Osteoblast (primary cell): ENCODE results near the gene HMBS. TPM values are rescaled to one million over a fixed set of nuclear protein-coding genes. Genes with fewer than 3 reads are reported as not detected.

ENCODE experiments used
- DNase-seq: peaks from one replicate; pipeline ENCODE4 v3.0.0; 2011; ENCODE audit warnings: low spot score, mixed read lengths; ENCODE audit not compliant: insufficient read length; ENCODE audit errors: missing footprints
- H2AFZ ChIP-seq: 2 replicates; pipeline ENCODE4 v1.6.0; 2011; ENCODE audit warnings: mild to moderate bottlenecking, low read length
- H3K27ac ChIP-seq: 2 replicates; pipeline ENCODE4 v1.5.1; 2011; ENCODE audit warnings: mild to moderate bottlenecking, low read depth, low read length, moderate library complexity
- H3K27me3 ChIP-seq: 2 replicates; pipeline ENCODE4 v1.6.0; 2012; ENCODE audit warnings: mild to moderate bottlenecking, control low read depth, inconsistent platforms, low read length, moderate library complexity; ENCODE audit not compliant: insufficient read depth
- H3K36me3 ChIP-seq: 2 replicates; pipeline ENCODE4 v1.5.1; 2011; ENCODE audit warnings: mild to moderate bottlenecking, low read length, control low read depth, moderate library complexity; ENCODE audit not compliant: insufficient read depth
- H3K4me1 ChIP-seq: 2 replicates; pipeline ENCODE4 v1.5.1; 2011; ENCODE audit warnings: mild to moderate bottlenecking, low read length, control low read depth, moderate library complexity; ENCODE audit not compliant: insufficient read depth
- H3K4me2 ChIP-seq: 2 replicates; pipeline ENCODE4 v1.6.0; 2011; ENCODE audit warnings: mild to moderate bottlenecking, low read length; ENCODE audit not compliant: insufficient read depth
- H3K4me3 ChIP-seq: fragments of 200-600 bp; sonication (generic); 3 replicates; pipeline ENCODE4 v1.5.1; 2012; ENCODE audit warnings: mild to moderate bottlenecking, low read length, inconsistent platforms; ENCODE audit not compliant: insufficient read depth
- H3K79me2 ChIP-seq: 2 replicates; pipeline ENCODE4 v1.6.0; 2012; ENCODE audit warnings: mild to moderate bottlenecking, low read length, control low read depth, inconsistent platforms; ENCODE audit not compliant: insufficient read depth
- H3K9me3 ChIP-seq: 2 replicates; pipeline ENCODE4 v1.5.1; 2011; ENCODE audit warnings: low read depth, low read length, control low read depth
- H4K20me1 ChIP-seq: 2 replicates; pipeline ENCODE4 v1.6.0; 2012; ENCODE audit warnings: mild to moderate bottlenecking, low read length, control low read depth; ENCODE audit not compliant: insufficient read depth
- total RNA-seq: library from RNA; depleted of rRNA; stranded (reverse); fragments of >200 nt; gene quantifications from 2 replicates; pipeline ENCODE4 v1.2.3, GENCODE V29; 2012
- TF ChIP-seq, protein P1 (sequence below): IDR thresholded peaks from 2 replicates; pipeline ENCODE4 v1.5.1; 2011; ENCODE audit warnings: mild to moderate bottlenecking, low read depth, low read length, moderate library complexity; ENCODE audit errors: extremely low read depth

Gene HMBS
- total RNA-seq, 1 donor: 8.7 TPM

DNA sequence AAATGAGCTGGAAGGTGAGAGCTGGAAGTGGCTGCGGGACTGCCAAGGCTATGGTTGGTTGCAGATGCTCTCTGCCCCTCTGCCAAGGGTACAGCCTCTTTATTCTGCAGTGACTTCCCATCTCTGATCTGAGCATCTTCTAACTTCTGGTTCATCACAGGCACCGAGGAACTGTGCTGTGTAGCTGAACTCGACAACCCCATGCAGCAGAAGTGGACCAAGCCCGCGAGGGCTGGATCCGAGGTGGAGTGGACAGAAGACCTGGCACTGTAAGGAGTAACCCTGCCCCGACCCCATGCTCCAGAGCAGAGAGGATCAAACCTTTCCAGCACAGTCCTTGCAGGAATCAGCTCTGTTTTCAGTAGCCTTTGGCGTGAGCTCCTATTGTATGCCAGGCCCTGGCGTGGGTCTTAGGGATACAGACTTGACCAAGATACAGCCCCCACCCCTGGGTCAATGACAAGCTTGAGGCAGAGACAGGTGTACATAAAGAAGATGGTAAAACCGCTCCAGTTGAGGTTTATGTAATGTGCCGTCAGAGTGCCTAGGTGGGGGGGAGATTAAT is 26.8 kb downstream of the HMBS start:
- Histone ChIP-seq H3K4me1 (peaks cover 18% of the 10 kb centered on the region), H3K36me3 (peaks cover 39% of the 10 kb centered on the region), H4K20me1 (peaks cover 12% of the 10 kb centered on the region), H3K27me3 (no peaks in the 10 kb centered on the region), H3K27ac (no peak overlapping the region), H2AFZ (no peak overlapping the region), H3K4me3 (no peak overlapping the region), H3K4me2 (no peak overlapping the region), H3K79me2 (peaks cover 24% of the 10 kb centered on the region), H3K9me3 (no peaks in the 10 kb centered on the region)
- peak; percentile 50 for DNase-seq
- TF ChIP-seq, protein P1, sequence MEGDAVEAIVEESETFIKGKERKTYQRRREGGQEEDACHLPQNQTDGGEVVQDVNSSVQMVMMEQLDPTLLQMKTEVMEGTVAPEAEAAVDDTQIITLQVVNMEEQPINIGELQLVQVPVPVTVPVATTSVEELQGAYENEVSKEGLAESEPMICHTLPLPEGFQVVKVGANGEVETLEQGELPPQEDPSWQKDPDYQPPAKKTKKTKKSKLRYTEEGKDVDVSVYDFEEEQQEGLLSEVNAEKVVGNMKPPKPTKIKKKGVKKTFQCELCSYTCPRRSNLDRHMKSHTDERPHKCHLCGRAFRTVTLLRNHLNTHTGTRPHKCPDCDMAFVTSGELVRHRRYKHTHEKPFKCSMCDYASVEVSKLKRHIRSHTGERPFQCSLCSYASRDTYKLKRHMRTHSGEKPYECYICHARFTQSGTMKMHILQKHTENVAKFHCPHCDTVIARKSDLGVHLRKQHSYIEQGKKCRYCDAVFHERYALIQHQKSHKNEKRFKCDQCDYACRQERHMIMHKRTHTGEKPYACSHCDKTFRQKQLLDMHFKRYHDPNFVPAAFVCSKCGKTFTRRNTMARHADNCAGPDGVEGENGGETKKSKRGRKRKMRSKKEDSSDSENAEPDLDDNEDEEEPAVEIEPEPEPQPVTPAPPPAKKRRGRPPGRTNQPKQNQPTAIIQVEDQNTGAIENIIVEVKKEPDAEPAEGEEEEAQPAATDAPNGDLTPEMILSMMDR: no peak

DNA sequence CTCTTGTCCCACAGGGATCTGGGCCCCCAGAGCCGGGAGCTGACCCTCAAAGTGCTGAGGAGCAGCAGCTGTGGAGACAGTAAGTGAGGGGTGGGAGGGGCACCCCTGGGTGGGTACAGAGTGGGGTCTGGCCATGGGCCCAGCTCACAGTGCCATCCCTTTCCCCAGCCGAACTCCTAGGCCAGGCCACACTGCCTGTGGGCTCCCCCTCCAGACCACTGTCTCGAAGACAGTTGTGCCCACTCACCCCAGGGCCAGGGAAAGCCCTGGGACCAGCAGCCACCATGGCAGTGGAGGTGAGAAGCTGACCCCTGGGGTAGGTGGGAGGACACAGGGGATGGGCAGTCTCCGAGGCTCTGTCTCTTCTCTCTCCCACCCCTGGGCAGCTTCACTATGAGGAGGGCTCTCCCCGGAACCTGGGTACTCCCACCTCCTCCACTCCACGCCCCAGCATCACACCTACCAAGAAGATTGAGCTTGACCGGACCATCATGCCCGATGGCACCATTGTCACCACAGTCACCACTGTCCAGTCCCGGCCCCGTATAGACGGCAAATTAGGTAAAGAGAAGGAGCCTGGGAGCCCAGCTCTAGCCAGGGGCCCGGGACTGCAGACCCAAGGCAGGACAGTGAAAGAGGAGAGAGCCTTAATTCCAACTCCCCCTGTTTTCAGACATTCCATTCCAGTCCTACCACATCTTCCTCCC is 27.8 kb downstream of the HMBS start:
- TF ChIP-seq, protein P1: no peak
- Histone ChIP-seq H3K4me3 (no peak overlapping the region), H3K36me3 (peaks cover 47% of the 10 kb centered on the region), H3K4me2 (no peak overlapping the region), H3K27ac (no peak overlapping the region), H3K27me3 (no peaks in the 10 kb centered on the region), H3K4me1 (peaks cover 12% of the 10 kb centered on the region), H2AFZ (no peak overlapping the region), H4K20me1 (peaks cover 12% of the 10 kb centered on the region), H3K79me2 (peaks cover 21% of the 10 kb centered on the region), H3K9me3 (no peaks in the 10 kb centered on the region)
- DNase-seq: peak; percentile 57

DNA sequence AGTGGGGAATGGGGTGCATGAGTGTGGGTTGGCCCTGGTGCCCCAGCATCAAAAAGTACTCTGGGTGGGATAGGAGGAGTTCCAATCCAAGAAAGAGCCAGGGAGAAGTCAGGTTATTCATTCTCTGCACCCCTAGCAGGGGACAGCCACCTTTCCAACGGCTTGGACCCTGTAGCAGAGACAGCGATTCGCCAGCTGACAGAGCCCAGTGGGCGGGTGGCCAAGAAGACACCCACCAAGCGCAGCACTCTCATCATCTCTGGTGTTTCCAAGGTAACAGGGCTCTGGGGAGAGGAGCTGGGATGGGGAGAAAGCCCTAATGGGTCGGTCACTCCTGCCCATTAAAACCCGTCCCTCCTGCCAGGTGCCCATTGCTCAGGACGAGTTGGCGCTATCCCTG is 29.0 kb downstream of the HMBS start:
- Histone ChIP-seq H3K27me3 (no peaks in the 10 kb centered on the region), H3K4me2 (no peak overlapping the region), H3K9me3 (no peaks in the 10 kb centered on the region), H3K4me3 (no peak overlapping the region), H4K20me1 (peaks cover 3% of the 10 kb centered on the region), H3K79me2 (peaks cover 9% of the 10 kb centered on the region), H3K27ac (no peak overlapping the region), H2AFZ (no peak overlapping the region), H3K4me1 (peaks cover 3% of the 10 kb centered on the region), H3K36me3 (peaks cover 50% of the 10 kb centered on the region)
- DNase-seq: no peak
- TF ChIP-seq, protein P1: no peak

DNA sequence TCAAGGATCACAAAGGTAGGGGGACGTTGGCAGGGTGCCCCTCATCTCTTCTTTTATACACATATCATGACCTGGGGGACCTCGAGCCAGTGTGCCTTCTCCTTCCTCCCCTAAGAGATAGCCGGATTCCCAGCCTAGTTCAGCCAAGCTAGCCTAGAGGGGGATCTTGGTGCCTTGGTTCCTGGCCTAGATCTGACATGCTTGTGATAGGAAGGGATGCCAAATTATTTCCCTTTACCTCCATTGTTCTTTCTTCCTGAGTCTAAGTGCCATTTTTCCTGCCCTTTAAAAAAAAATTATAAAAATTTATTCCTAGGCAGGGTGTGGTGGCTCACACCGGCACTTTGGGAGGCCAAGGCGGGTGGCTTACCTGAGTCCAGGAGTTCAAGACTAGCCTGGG is 29.7 kb downstream of the HMBS start:
- no peaks in the 10 kb centered on the region for H3K4me1 ChIP-seq
- H3K27me3 ChIP-seq: no peaks in the 10 kb centered on the region
- H3K9me3 ChIP-seq: no peaks in the 10 kb centered on the region
- H2AFZ ChIP-seq: no peak overlapping the region
- no peak overlapping the region for H3K4me3 ChIP-seq
- H4K20me1 ChIP-seq: no peaks in the 10 kb centered on the region
- no peak overlapping the region for H3K27ac ChIP-seq
- H3K36me3 ChIP-seq: peaks cover 50% of the 10 kb centered on the region
- no peak overlapping the region for H3K4me2 ChIP-seq
- H3K79me2 ChIP-seq: peaks cover 2% of the 10 kb centered on the region
- DNase-seq: peak; percentile 82
- TF ChIP-seq, protein P1: no peak
